HepG2 (cell line): Measurements from ENCODE around the gene F8.

ENCODE experiments used
- CHD2 ChIP-seq: IDR thresholded peaks from 2 replicates; pipeline ENCODE4 v1.6.1; 2011; ENCODE audit warnings: low read depth, low read length, improper control_type of control experiment
- ELF3 ChIP-seq: IDR thresholded peaks from 2 replicates; pipeline ENCODE4 v1.6.1; 2016; ENCODE audit warnings: missing genetic modification reagents, missing compliant biosample characterization
- EP300 ChIP-seq, 3 experiments: sonication (generic) in 1 of 3; formaldehyde crosslinking in 1 of 3; IDR thresholded peaks; 2 replicates each; pipeline versions ENCODE4 v1.5.1 to v1.6.1; 2011 to 2020; ENCODE audit warnings: low read depth in 2 of 3, low read length in 2 of 3, borderline replicate concordance in 1 of 3, improper control_type of control experiment in 1 of 3, mild to moderate bottlenecking in 1 of 3, missing genetic modification reagents in 1 of 3, moderate library complexity in 1 of 3
- JUN ChIP-seq: sonication (generic); formaldehyde crosslinking; IDR thresholded peaks from 2 replicates; pipeline ENCODE4 v1.4.0; 2020; ENCODE audit warnings: mild to moderate bottlenecking, missing genetic modification reagents
- NFE2L1 ChIP-seq: sonication (generic); formaldehyde crosslinking; IDR thresholded peaks from 2 replicates; pipeline ENCODE4 v1.4.0; 2020; ENCODE audit warnings: missing genetic modification reagents, mild to moderate bottlenecking, borderline replicate concordance
- NR2C2 ChIP-seq: sonication (generic); formaldehyde crosslinking; IDR thresholded peaks from 2 replicates; pipeline ENCODE4 v1.4.0; 2020; ENCODE audit warnings: missing genetic modification reagents, mild to moderate bottlenecking, moderate library complexity, borderline replicate concordance
- ZNF24 ChIP-seq: fragments of 450-650 bp; IDR thresholded peaks from 2 replicates; pipeline ENCODE4 v1.6.1; 2017; ENCODE audit warnings: antibody characterized with exemption, mild to moderate bottlenecking
- ZNF296 ChIP-seq: sonication (generic); formaldehyde crosslinking; conservative IDR thresholded peaks from 2 replicates; pipeline ENCODE4 v1.5.0; 2020; ENCODE audit warnings: mild to moderate bottlenecking, missing genetic modification reagents
- ZNF839 ChIP-seq: sonication (generic); formaldehyde crosslinking; IDR thresholded peaks from 2 replicates; pipeline ENCODE4 v1.4.0; 2020; ENCODE audit warnings: missing genetic modification reagents, mild to moderate bottlenecking, borderline replicate concordance
- TF ChIP-seq, protein P1 (sequence below): sonication (generic); formaldehyde crosslinking; IDR thresholded peaks from 2 replicates; pipeline ENCODE4 v1.5.0; 2020; ENCODE audit warnings: mild to moderate bottlenecking, missing genetic modification reagents, moderate library complexity
- TF ChIP-seq, protein P2 (sequence below): sonication (generic); formaldehyde crosslinking; IDR thresholded peaks from 2 replicates; pipeline ENCODE4 v1.4.0; 2020; ENCODE audit warnings: missing genetic modification reagents, borderline replicate concordance

DNA sequence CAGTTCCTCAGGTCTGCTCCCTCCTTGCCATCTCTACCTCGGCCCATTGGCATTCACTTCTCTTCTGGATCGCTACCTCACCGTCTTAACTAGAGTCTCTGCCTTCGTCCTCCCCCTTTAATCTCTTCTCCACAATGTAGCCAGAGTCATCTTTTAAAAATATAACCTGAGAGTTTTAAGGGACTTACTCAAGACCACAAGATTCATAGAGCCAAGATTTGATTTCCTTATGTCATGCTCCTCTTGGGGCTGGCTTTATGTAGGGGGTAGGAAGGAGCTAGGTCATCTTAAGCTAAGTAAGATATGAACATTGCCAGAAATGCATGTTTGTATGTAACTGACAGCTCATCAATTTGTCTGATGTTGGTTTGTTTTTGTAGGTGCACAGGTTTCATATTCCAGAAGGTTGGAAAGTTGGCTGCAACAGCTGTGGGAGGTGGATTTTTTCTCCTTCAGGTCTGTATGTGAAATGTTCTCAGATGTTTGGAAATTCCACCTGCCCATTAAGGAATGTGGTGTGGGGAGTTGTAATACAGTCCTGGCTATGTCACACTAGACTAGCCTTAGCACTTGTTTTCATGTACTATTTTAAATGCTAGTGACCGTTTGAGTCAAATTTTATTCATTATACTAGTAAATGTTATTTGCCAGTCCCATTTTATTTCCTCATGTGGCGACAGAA lies 23.7 kb upstream of the F8 start:
- TF ChIP-seq ZNF24 (no peak), ZNF296 (no peak), JUN (CRISPR knock-in tag) (no peak), NFE2L1 (CRISPR knock-in tag) (no peak), EP300 (IDR thresholded peaks at IDR 0.05; ENCODE audit: low read depth in 2 of 2, low read length in 2 of 2) (no peak), EP300 (CRISPR knock-in tag; IDR thresholded peaks at IDR 0.05; ENCODE audit: borderline replicate concordance) (no peak), ZNF839 (CRISPR knock-in tag) (no peak), ELF3 (CRISPR knock-in tag) (no peak), NR2C2 (CRISPR knock-in tag) (no peak), CHD2 (no peak)
- TF ChIP-seq, protein P1, sequence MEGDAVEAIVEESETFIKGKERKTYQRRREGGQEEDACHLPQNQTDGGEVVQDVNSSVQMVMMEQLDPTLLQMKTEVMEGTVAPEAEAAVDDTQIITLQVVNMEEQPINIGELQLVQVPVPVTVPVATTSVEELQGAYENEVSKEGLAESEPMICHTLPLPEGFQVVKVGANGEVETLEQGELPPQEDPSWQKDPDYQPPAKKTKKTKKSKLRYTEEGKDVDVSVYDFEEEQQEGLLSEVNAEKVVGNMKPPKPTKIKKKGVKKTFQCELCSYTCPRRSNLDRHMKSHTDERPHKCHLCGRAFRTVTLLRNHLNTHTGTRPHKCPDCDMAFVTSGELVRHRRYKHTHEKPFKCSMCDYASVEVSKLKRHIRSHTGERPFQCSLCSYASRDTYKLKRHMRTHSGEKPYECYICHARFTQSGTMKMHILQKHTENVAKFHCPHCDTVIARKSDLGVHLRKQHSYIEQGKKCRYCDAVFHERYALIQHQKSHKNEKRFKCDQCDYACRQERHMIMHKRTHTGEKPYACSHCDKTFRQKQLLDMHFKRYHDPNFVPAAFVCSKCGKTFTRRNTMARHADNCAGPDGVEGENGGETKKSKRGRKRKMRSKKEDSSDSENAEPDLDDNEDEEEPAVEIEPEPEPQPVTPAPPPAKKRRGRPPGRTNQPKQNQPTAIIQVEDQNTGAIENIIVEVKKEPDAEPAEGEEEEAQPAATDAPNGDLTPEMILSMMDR (CRISPR knock-in tag), result no peak
- TF ChIP-seq, protein P2, sequence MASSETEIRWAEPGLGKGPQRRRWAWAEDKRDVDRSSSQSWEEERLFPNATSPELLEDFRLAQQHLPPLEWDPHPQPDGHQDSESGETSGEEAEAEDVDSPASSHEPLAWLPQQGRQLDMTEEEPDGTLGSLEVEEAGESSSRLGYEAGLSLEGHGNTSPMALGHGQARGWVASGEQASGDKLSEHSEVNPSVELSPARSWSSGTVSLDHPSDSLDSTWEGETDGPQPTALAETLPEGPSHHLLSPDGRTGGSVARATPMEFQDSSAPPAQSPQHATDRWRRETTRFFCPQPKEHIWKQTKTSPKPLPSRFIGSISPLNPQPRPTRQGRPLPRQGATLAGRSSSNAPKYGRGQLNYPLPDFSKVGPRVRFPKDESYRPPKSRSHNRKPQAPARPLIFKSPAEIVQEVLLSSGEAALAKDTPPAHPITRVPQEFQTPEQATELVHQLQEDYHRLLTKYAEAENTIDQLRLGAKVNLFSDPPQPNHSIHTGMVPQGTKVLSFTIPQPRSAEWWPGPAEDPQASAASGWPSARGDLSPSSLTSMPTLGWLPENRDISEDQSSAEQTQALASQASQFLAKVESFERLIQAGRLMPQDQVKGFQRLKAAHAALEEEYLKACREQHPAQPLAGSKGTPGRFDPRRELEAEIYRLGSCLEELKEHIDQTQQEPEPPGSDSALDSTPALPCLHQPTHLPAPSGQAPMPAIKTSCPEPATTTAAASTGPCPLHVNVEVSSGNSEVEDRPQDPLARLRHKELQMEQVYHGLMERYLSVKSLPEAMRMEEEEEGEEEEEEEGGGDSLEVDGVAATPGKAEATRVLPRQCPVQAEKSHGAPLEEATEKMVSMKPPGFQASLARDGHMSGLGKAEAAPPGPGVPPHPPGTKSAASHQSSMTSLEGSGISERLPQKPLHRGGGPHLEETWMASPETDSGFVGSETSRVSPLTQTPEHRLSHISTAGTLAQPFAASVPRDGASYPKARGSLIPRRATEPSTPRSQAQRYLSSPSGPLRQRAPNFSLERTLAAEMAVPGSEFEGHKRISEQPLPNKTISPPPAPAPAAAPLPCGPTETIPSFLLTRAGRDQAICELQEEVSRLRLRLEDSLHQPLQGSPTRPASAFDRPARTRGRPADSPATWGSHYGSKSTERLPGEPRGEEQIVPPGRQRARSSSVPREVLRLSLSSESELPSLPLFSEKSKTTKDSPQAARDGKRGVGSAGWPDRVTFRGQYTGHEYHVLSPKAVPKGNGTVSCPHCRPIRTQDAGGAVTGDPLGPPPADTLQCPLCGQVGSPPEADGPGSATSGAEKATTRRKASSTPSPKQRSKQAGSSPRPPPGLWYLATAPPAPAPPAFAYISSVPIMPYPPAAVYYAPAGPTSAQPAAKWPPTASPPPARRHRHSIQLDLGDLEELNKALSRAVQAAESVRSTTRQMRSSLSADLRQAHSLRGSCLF (CRISPR knock-in tag), result no peak
